Breast epithelium (tissue), 4 donors: ENCODE results near the gene SERINC4. TPM values are rescaled to one million over a fixed set of nuclear protein-coding genes. Genes with fewer than 3 reads are reported as not detected.
A peak's percentile ranks its signal among the peaks of the same experiment; 100 is the strongest.
"Not testable (repeated sequence)": the region's sequence is repeated elsewhere in the genome, so short reads cannot be mapped to it uniquely, and the experiment has no call there.

ENCODE experiments used
- DNase-seq, 2 donors: peaks; one replicate each; pipeline ENCODE4 v3.0.0-alpha.2; 2019; ENCODE audit warnings: low spot score in 2 of 2
- H3K27ac ChIP-seq, 2 donors: fragments of 200-600 bp; sonication (generic) in 1 of 2; one replicate each; pipeline ENCODE4 v1.5.1; 2016 to 2019; ENCODE audit warnings: mild to moderate bottlenecking in 1 of 2
- H3K27me3 ChIP-seq, 2 donors: fragments of 200-600 bp; sonication (generic) in 1 of 2; one replicate each; pipeline versions ENCODE4 v1.5.1 to v1.6.0; 2017 to 2019; ENCODE audit warnings: control low read depth in 1 of 2, mild to moderate bottlenecking in 1 of 2
- H3K36me3 ChIP-seq: fragments of 200-600 bp; one replicate; pipeline ENCODE4 v1.5.1; 2019
- H3K4me1 ChIP-seq, 2 donors: fragments of 200-600 bp; sonication (generic); one replicate each; pipeline ENCODE4 v1.5.1; 2016 to 2019; ENCODE audit warnings: control low read depth in 1 of 2
- H3K4me3 ChIP-seq, 3 donors: fragments of 200-600 bp; sonication (generic); 1 replicate in 2 of 3; 2 replicates in 1 of 3; pipeline ENCODE4 v1.5.1; 2016 to 2019; ENCODE audit warnings: mild to moderate bottlenecking in 3 of 3, moderate library complexity in 2 of 3
- H3K9me3 ChIP-seq, 2 donors: fragments of 200-600 bp; sonication (generic) in 1 of 2; one replicate each; pipeline ENCODE4 v1.5.1; 2016 to 2019; ENCODE audit warnings: control low read depth in 1 of 2
- POLR2A ChIP-seq: fragments of 450-650 bp; IDR thresholded peaks from one replicate; pipeline ENCODE4 v1.6.1; 2016; ENCODE audit warnings: antibody characterized with exemption, mild to moderate bottlenecking, moderate library complexity
- POLR2AphosphoS5 ChIP-seq, 3 donors: sonication (generic); formaldehyde crosslinking; IDR thresholded peaks; one replicate each; pipeline ENCODE4 v1.6.1; 2017; ENCODE audit warnings: antibody characterized with exemption in 3 of 3
- intact Hi-C: fragments of 100-400 bp; cut with DNase I; formaldehyde crosslinking; loops from one replicate; pipeline ENCODE4 v1.15.1; 2023; ENCODE audit warnings: low total_unique reads
- total RNA-seq, 3 donors: library from RNA; depleted of rRNA; stranded (reverse); fragments of >200 nt; gene quantifications; one replicate each; pipeline ENCODE4 v1.1.0, GENCODE V29; 2016
- TF ChIP-seq, protein P1 (sequence below), 3 donors: fragments of 450-650 bp; IDR thresholded peaks; one replicate each; pipeline ENCODE4 v1.5.1; 2016 to 2017; ENCODE audit warnings: antibody characterized with exemption in 3 of 3, mild to moderate bottlenecking in 3 of 3, moderate library complexity in 3 of 3

The SERINC4 gene
- total RNA-seq, 3 donors from 2014 or later: 0.16 TPM; not detected in 2

DNA sequence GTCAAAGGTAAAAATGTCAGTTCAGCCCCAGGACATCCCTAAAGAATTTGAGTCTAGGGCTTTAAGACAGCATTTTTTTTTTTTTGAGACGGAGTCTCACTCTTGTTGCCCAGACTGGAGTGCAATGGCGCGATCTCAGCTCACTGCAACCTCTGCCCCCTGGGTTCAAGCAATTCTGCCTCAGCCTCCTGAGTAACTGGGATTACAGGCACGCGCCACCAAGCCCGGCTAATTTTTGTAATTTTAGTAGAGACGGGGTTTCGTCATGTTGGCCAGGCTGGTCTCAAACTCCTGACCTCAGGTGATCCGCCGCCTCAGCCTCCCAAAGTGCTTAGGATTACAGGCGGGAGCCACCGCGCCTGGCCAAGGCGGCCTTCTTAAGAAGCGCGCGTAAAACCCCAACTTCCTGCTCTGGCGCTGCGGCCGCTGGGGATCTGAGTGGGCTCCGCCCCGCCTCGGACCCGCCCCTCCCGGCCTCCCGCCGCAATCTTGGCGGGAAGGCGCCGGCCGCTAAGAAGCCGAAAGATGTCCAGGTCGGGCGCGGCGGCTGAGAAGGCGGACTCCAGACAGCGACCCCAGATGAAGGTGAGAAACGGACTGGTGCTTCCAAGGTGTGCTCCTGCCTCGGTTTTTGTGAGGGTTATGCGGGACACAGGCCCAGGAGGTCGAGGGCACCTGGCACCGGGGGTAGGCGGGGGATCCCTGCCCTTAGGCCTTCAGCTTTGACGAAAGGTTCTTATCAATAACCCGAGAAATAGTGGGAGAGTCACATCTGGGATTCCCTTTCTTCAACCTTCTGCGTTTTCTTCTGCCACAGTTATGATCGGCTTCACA, 26.7 kb upstream of the SERINC4 start, which contains the start of gene WDR76:
Gene WDR76 (plus strand): TSS at position 495 of the 834 bp plus-strand sequence. CDS start 31 bp downstream, at position 526.
- DNase-seq: peak; percentile 74
- intact Hi-C loops: no loop called here
- peaks cover 0 to 5% of the 10 kb centered on the region in 2 donors for H3K4me1 ChIP-seq
- TF ChIP-seq POLR2AphosphoS5 (IDR thresholded peaks at IDR 0.05): no peak
- TF ChIP-seq, protein P1, sequence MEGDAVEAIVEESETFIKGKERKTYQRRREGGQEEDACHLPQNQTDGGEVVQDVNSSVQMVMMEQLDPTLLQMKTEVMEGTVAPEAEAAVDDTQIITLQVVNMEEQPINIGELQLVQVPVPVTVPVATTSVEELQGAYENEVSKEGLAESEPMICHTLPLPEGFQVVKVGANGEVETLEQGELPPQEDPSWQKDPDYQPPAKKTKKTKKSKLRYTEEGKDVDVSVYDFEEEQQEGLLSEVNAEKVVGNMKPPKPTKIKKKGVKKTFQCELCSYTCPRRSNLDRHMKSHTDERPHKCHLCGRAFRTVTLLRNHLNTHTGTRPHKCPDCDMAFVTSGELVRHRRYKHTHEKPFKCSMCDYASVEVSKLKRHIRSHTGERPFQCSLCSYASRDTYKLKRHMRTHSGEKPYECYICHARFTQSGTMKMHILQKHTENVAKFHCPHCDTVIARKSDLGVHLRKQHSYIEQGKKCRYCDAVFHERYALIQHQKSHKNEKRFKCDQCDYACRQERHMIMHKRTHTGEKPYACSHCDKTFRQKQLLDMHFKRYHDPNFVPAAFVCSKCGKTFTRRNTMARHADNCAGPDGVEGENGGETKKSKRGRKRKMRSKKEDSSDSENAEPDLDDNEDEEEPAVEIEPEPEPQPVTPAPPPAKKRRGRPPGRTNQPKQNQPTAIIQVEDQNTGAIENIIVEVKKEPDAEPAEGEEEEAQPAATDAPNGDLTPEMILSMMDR (IDR thresholded peaks at IDR 0.05): no peak
- TF ChIP-seq POLR2A: no peak
- H3K9me3 ChIP-seq: no peaks in the 10 kb centered on the region
- no peaks in the 10 kb centered on the region for H3K27me3 ChIP-seq
- H3K36me3 ChIP-seq: no peaks in the 10 kb centered on the region
- peak within 1 kb of the TSS; percentile 44 to 66 (median 58) for H3K4me3 ChIP-seq
- H3K27ac ChIP-seq: peak within 1 kb of the TSS; percentile 70 to 80

DNA sequence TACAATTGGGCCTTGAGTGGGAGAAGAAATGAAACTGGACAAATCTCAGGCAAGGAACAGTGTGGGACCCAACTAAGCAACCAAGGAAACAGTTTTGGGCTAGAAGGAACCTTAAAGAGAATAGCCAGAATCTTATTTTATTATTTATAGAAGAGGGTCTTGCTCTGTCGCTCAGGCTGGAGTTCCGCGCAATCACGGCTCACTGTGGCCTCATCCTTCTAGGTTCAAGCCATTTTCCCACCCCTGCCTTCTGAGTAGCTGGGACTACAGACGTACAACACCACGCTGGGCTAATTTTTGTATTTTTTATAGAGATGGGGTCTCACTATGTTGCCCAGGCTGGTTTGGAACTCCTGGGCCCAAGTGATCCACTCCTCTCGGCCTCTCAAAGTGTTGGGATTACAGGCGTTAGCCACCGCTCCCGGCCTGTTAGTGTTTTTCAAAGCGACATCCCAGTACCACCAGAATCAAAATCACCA, 26.0 kb upstream of the SERINC4 start:
- no peaks in the 10 kb centered on the region for H3K36me3 ChIP-seq
- TF ChIP-seq POLR2A (no peak), POLR2AphosphoS5 (IDR thresholded peaks at IDR 0.05) (no peak)
- TF ChIP-seq, protein P1 (IDR thresholded peaks at IDR 0.05): no peak
- no peaks in the 10 kb centered on the region for H3K9me3 ChIP-seq
- peaks cover 0 to 5% of the 10 kb centered on the region in 2 donors for H3K4me1 ChIP-seq
- peak in 1 of 2 donors; percentile 15 for DNase-seq
- peak overlapping the region; percentile 44 to 66 (median 58) for H3K4me3 ChIP-seq
- H3K27me3 ChIP-seq: no peaks in the 10 kb centered on the region
- intact Hi-C loops: no loop called here
- H3K27ac ChIP-seq: peak overlapping the region; percentile 70 to 80

DNA sequence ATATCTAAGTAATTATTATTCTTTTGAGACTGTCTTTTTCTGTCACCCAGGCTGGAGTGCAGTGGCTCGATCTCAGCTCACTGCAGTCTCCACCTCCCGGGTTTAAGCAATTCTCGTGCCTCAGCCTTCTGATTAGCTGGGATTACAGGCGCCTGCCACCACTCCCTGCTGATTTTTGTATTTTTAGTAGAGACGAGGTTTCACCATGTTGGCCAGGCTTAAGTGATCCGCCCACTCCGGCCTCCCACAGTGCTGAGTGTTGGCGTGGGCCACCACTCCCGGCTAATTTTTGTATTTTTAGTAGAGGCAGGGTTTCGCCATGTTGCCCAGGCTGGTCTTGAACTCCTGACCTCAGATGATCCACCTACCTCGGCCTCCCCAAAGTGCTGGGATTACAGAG, 25.3 kb upstream of the SERINC4 start:
- intact Hi-C loops, H3K27ac ChIP-seq, H3K36me3 ChIP-seq, H3K4me1 ChIP-seq, H3K27me3 ChIP-seq, H3K9me3 ChIP-seq: not testable (repeated sequence)
- DNase-seq: peak in 1 of 2 donors; percentile 17
- peak overlapping the region in 1 of 3 donors; percentile 93 for H3K4me3 ChIP-seq

DNA sequence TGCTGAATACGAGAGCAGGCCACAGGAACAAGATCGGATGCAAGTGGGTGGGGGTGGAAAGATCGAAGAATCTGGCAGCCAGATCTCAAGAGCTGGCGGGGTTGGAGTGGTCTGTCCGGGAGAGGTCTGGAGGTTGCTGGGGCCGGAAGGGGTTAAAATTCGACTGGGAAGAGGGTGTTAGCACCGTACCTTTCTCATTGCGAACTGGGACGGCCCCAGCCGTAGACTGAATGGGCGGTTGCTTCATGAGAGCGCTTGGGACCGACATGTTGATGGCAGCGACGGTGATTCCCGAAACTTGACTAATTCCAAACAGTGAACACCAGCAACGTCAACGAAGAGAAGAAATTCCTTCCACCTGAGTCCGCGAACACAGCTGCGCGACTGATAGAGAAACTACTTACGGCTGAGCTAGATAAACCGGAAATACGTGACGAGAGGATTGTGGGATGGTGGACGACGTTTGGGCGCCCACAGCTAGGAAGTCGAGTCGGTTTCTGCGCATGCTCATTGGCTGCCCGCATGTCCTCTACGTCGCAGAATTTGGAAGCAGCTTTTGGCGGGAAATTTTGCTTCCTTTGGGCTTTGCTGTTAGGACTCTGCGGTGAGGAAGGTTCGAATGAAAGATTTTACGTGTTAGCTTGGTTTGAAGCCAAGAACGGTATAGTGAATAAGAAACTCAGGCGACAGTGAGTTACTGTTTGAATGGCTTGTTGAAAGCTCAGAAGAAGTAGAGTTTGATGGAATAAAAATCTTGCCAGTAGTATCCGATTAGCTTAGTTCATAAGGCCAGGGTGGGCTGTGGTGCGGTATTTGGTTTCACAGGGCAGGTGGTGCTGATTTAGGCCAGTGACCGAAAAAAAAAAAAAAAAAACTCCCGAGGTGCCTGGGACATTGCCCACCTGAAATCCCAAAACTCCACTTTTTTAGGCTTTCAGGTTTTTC, 24.6 kb upstream of the SERINC4 start, which contains the start of gene MFAP1:
Gene MFAP1 (minus strand): TSS at position 389 of the 945 bp plus-strand sequence. CDS start 121 bp downstream, at position 268.
- TF ChIP-seq POLR2AphosphoS5 (IDR thresholded peaks at IDR 0.05) (peak; percentile 85 to 97 (median 93)), POLR2A (peak; percentile 71)
- TF ChIP-seq, protein P1 (IDR thresholded peaks at IDR 0.05): no peak
- no peaks in the 10 kb centered on the region for H3K9me3 ChIP-seq
- peaks cover 0 to 5% of the 10 kb centered on the region in 2 donors for H3K4me1 ChIP-seq
- H3K36me3 ChIP-seq: no peaks in the 10 kb centered on the region
- no peaks in the 10 kb centered on the region for H3K27me3 ChIP-seq
- DNase-seq: peak; percentile 90 to 94
- peak within 1 kb of the TSS; percentile 90 to 97 for H3K27ac ChIP-seq
- intact Hi-C loops: no loop called here
- peak within 1 kb of the TSS; percentile 67 to 93 (median 83) for H3K4me3 ChIP-seq

DNA sequence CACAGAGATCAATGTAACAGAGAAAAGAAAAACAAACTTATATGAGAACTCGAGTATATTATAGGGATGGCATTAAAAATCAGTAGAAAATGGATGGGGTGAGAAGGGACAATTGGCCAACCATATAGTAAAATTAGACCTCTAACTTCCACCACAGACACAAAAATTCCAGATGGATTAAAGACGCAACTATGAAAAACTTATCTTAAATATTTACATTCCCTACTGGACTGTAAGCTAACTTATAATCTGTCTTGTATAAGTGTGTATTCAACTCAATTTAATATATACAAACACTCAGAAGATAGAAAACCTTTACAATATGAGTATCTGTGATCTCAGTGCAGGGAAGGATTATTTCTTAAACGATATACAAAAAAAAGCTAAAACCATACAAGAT, 21.5 kb upstream of the SERINC4 start:
- H3K27me3 ChIP-seq: no peaks in the 10 kb centered on the region
- no peak overlapping the region for H3K4me3 ChIP-seq
- intact Hi-C loops: no loop called here
- DNase-seq: no peak
- H3K27ac ChIP-seq: no peak overlapping the region
- no peaks in the 10 kb centered on the region for H3K9me3 ChIP-seq
- no peaks in the 10 kb centered on the region for H3K36me3 ChIP-seq
- TF ChIP-seq POLR2A: no peak
- TF ChIP-seq, protein P1 (IDR thresholded peaks at IDR 0.05): no peak
- no peak for TF ChIP-seq POLR2AphosphoS5 (IDR thresholded peaks at IDR 0.05)
- H3K4me1 ChIP-seq: peaks cover 0 to 5% of the 10 kb centered on the region in 2 donors

DNA sequence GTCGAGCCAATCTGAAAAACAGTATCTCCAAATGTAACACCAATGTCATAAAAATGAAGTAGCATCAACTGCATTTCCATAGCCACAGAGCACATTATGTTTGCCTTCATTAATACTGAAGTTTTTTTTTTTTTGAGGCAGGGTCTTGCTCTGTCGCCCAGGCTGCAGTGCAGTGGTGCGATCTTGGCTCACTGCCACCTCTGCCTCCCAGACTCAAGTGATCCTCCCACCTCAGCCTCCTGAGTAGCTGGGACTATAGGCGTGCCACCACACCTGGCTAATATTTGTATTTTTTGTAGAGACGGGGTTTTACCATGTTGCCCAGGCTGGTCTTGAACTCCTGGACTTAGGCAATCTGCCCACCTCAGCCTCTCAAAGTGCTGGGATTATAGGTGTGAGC, 15.0 kb upstream of the SERINC4 start:
- H3K27me3 ChIP-seq, intact Hi-C loops, DNase-seq, H3K27ac ChIP-seq, H3K9me3 ChIP-seq, H3K4me1 ChIP-seq, H3K36me3 ChIP-seq, H3K4me3 ChIP-seq: not testable (repeated sequence)
